C4-2B (cell line): ENCODE measurements around the gene EFNA2.

ENCODE experiments used
- ZFX ChIP-seq: fragments of 450-650 bp; IDR thresholded peaks from 2 replicates; pipeline ENCODE4 v1.6.1; 2017
- TF ChIP-seq, protein P1 (sequence below): fragments of 450-650 bp; conservative IDR thresholded peaks from 2 replicates; pipeline ENCODE4 v1.5.1; 2017; ENCODE audit warnings: mild to moderate bottlenecking

DNA sequence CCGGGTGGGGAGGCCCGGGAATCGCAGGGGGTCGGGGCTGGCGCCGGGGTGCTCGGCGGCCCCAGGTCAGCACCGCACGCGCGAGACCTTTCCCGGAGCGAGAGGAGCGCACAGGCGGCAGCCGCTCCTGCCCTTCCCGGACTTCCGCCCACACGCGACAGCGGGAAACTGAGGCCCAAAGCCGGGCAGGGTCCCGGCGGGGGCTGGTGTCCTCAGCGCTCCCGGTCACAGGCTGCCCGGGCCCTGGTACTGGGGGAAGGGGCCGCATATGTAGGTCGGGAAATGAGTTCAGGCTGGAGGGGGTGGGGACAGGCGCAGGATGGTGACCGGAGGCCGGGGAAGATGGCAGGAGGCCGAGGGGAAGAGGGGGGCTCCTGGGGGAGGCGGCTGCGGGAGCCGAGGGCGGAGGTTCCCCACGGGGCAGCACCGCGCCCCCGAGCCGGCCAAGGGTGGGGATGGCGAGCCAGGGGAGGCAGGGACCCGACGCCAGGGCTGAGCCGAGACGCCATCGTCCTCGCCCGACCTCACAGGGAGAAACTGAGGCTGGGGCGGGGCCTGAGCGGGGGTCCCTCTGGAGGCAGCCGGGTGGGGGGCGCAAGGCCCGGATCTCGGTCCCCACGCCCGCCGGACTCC lies 48.5 kb upstream of the EFNA2 start:
- TF ChIP-seq, protein P1, sequence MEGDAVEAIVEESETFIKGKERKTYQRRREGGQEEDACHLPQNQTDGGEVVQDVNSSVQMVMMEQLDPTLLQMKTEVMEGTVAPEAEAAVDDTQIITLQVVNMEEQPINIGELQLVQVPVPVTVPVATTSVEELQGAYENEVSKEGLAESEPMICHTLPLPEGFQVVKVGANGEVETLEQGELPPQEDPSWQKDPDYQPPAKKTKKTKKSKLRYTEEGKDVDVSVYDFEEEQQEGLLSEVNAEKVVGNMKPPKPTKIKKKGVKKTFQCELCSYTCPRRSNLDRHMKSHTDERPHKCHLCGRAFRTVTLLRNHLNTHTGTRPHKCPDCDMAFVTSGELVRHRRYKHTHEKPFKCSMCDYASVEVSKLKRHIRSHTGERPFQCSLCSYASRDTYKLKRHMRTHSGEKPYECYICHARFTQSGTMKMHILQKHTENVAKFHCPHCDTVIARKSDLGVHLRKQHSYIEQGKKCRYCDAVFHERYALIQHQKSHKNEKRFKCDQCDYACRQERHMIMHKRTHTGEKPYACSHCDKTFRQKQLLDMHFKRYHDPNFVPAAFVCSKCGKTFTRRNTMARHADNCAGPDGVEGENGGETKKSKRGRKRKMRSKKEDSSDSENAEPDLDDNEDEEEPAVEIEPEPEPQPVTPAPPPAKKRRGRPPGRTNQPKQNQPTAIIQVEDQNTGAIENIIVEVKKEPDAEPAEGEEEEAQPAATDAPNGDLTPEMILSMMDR: no peak
- TF ChIP-seq ZFX: 0 out of 2 replicates have a peak, but pooled peaks have one; percentile 5
